Measurements from ENCODE around the gene ASCC2.

The ASCC2 gene

DNA sequence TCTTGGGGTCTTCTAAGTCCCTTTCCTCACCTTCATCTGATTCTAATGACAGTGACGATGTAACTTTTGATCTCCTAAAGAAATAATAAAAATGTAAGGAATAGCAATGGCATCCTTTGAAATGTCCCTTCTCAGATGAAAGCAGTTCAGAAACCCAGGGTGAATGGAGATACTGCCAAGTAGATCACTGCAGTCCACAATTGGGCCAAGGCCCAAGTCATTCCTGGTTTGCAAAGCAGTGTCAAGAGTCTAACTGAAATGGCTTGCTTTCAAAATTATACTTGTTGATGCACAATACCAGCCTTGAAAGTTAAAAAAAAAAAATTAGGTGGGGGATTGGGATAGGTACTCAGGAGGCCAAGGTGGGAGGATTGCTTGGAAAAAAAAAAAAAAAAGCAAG lies 20.4 kb downstream of the ASCC2 start:
- no peak for DNase-seq (ENCODE audit: low read depth)

DNA sequence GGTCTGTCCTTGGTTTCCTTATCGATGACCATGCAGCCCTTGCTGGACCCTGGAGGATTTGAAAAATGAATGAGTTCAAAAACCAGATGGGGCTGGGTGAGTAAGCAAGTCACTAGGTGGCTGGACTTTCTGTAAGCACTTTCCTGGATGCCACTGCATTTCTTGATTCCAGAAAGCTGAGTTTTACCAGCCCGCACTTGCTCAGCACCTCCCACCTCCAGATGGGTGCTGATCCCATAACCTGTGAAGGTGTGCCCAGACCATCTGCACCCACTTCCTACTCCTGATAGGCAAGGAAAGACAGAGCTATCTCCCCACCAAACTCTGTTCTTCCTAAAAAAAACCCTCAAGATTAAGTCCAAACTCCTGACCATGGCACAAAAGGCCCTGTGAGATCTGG lies 21.1 kb downstream of the ASCC2 start:
- no peak for DNase-seq (ENCODE audit: low read depth)

DNA sequence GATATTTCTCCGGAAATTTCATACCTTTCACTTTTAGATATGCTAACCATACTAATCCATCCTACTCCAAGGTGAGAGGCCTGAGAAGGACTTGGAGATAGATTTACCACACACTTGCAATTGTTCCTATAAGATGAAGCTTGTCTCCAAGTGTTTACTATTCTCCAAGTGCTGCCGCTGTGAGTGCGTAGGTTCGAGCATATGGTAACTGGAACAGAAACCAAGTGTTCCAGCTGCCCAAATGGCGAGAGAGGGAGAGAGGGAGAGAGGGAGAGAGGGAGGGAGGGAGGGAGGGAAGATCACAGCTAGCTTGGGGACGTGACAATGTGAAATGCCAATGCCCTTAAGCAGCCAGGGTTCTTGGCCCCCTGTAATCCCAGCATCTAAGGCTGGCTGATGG lies 21.5 kb downstream of the ASCC2 start:
- no peak for DNase-seq (ENCODE audit: low read depth)

DNA sequence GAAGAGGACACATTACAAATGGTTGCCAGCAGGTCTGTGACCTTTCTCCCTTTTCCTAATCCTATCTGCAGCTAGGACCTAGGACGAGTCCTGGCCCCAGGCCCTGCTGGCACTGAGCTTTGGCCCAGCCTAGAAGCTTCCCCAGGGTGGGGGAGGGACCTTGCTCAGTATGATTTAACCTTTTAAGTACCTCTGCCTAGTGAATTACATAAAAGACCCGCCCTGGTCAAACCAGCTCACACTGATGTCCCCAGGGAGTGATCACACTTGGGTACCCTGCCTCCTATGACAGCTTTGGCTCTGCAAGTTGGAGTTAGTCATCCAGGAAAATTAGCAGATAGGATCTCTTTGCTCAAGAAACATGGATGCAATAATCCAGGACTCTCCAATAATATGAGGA lies 21.9 kb downstream of the ASCC2 start:
- no peak for DNase-seq (ENCODE audit: low read depth)

DNA sequence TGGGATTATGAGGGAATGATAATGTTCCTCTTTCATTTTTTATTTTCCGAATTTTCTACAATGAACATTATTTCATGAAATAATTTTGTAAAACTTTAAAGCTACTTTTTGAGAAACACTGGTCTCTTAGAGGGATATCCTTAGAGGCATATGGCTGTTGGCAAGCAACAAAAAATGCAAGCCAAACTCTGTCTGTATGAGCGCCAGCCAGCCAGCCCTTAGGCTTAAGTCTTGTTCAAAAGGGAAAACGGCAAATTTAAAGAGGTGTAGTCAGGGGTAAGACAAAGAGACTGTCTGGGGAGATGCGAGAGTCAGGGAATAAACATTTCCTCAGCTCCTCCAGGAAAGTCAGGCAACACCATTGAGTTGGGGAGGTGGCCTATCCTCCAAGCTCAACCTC lies 22.5 kb downstream of the ASCC2 start:
- DNase-seq (ENCODE audit: low read depth) = no peak

DNA sequence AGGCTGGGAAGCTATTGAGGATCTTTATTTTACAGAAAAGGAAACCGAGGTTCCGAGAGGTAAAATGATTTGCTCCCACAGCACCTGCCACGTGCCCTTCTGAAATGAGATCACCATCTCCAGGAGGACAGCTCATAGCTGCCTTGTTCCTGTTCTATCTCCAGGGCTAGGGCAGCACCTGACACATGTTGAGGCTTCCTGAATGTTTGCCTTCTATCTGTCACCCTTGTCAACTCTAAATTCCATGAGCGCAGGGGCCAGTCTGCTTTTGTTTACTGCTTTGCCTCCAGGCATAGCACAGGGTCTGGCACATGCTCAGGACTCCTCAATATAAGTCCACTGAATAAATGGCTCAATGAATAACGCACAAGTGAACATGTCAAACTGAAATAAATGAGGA lies 24.1 kb downstream of the ASCC2 start:
- no peak for DNase-seq (ENCODE audit: low read depth)

DNA sequence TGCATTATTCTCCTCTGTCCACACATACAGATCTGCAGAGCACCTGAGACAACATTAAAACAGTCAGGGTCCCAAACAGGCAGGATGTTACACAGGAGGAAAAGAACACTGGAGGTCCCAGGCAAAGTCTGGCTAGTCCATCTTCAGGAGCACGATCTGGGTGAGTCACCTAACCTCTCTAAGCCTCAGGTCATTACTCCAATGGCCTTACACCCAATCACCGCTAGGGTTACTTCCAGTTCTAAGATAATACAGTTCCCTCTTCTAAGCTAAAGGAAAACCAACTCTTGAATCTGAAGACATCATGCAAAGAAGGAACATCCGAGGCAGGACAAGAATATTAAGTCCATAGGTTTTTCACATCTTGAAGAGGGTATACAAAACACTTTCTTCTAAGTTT lies 24.5 kb downstream of the ASCC2 start:
- no peak for DNase-seq (ENCODE audit: low read depth)

DNA sequence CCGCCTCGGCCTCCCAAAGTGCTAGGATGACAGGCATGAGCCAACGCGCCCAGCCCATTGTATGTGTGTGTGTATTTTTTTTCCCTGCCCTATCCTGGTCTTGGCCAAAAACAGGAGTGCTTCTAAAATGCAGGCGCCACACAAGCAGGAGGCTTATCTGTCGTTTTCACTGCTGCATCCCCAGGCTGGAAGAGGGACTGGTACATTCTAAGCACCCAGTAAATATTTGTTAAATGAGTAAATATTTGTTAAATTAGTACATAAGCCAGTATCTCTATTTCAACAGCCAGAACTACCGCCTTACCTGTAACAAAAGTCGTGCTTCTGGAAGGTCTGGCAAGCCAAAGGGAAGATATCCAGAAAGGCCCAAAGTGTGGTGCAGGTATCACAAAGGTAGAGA lies 24.9 kb downstream of the ASCC2 start:
- no peak for DNase-seq (ENCODE audit: low read depth)

DNA sequence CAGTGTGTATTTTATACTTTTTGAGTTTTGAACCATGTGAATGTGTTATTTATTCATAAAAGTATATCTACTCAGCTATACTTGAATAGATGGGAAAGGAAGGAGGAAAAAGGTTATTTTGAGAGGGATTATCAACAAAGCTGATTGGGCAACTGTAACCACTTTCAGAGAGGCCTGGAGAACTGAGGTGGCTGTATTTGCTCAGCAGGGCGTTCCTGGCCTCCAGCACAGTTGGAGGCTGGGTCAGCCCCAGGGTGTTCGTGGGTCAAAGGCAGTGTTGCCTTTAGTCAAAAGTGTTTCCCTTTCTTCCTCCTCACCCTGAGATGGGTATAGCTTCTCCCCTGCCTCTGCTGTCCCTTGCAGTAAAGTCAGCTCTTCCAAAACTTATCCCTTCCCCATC lies 26.7 kb downstream of the ASCC2 start:
- DNase-seq (ENCODE audit: low read depth) = no peak

DNA sequence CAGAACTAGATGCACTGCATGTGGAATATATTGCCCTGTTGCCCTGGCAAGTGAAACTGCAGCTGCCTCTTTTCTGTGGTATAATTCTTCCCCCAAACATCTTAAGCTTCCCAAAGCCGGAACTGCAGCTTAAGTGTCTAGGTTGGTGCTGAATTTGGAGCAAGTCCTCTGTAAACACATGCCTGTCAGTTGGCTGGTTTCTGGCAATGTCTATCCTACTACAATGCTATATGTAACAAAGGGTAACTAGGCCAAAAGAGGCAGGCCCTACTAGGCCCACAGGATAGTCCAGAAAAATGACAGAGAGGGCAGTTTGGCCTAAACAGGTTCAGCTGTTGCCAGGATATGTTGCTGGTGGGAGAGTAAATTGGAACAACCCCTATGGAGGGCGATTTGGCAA lies 27.9 kb downstream of the ASCC2 start:
- DNase-seq (ENCODE audit: low read depth) = no peak

DNA sequence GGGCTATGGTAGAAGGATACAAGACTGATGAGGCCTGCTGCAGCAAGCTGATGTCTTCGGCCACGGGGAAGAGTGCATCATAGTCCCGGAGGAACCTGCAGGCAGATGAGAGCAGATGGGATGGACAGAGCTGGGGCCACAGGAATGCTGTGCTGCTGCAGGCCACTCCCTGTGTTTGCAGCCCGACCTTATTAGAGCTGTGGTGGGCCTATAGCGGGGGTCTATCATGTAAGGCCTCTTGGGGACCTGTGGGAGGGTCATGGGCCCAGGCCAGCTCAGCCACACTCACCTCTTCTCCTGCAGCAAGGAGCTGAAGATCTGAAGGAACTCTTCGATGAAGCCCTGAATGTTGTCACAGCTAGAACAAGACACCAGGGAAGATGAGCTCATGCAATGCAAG lies 31.9 kb downstream of the ASCC2 start:
- no peak for DNase-seq (ENCODE audit: low read depth)

DNA sequence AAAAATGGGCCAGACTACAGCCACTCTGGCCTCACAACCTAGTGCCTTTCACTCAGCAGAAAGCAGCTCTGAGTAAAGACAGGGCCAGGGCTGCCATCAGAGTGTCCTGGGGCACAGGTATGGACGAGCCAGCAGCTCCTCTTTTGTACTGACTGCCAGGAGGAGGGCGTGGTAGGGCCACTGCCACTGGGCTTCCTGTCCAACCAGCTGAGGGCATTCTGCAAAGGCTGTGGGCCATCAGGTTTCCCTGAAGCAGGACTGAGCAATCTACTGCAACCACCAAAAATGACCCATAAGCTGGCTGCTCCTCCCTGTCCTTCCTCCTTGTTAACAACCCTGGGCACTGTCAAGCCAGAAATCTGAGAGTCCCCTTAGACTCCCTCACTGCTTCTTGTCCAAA lies 33.1 kb downstream of the ASCC2 start:
- no peak for DNase-seq (ENCODE audit: low read depth)

DNA sequence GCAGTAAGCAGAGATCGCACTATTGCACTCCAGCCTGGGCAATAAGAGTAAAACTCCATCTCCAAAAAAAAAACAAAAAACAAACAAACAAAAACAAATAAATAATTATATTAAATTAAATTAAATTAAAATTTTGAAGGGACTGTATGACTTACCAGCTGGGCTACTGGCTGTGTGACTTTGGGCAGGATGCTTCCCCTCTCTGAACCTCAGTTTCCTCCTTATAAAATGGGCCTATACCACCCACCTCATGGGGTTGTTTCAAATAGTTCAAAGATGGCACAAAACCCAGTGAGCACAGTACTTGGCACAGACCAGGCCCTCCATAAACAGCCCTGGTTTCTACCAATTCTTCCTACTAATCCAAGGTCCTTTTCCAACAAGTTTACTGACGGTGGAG lies 34.9 kb downstream of the ASCC2 start:
- no peak for DNase-seq (ENCODE audit: low read depth)

DNA sequence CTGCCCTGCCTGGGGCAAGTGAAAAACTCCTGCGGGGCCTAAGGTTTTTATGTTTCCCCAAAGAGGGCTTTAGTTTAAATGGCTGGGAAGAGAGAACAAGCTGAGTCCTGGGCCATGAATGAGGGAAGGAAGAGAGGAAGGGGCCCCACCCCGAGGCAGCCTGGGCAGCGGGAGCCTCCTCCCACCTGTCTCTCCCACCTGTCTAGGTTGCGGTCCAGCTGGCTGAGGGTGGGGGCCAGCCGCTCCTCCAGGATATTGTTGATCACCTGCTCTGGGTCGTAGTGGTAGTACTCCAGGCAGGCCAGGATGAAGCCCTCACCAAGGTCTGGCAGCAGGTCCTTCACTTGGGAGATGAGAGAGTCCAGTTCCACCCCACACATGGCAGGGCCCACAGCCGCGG lies 36.3 kb downstream of the ASCC2 start:
- DNase-seq (ENCODE audit: low read depth) = no peak

DNA sequence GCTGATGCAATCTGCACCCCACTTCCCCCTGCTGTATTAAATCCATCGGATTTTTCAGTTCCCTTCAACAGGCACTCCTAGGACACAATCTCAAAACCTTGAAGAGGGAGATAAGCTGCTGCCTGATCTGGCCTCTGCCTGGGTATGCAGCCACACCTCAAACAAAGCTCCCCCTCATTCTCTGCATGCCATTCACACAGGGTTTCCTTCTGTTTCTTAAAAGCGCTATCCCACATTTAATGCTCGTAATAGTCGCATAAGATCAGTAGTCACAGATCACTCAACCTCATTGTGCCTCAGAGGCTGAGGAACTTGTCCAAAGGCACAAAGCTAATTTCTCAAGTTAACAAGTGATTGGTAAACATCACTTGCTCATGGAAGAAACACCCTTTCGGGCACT lies 36.9 kb downstream of the ASCC2 start:
- no peak for DNase-seq (ENCODE audit: low read depth)

DNA sequence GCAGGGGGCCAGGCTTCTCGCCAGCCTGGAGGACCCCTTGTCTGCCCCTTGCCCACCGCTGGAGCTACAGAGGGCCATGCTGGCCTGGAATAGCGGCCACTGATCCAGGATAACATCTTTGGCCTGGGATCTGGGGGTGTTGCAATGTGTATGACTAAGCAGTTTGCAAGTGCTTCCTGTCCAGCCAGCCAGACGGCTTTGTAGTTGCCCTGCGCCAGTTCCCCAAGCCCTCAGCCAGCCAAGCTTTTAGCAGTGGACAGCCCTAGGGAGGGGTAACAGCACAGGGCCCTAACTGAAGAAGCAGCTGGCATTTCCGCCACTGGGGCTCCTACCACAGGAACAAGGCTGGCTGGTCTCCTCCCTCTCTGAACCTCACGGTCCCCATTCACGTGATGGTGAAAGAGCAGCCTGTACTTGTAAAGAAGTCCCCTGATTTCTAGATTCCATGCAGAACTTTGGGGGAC lies 38.8 kb downstream of the ASCC2 start:
- no peak for DNase-seq (ENCODE audit: low read depth)

DNA sequence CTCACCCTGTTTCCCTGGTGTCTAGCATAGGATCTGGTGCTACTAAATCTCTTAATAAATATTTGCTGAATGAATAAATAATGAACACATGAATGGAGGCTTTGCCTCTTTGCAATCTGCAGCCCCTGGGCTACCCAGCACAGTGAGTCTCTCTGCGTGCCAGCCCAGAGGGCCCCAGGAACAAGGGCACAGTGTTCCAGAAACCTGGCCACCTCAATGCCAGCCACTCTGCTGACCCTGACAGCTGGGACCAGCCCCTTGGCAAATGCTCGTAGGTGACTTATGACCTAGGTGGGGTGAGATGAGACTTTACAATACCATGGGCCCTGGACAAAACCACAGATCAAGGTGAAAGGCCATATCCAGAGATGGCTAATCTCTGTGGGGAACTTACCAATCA lies 39.3 kb downstream of the ASCC2 start:
- no peak for DNase-seq (ENCODE audit: low read depth)

DNA sequence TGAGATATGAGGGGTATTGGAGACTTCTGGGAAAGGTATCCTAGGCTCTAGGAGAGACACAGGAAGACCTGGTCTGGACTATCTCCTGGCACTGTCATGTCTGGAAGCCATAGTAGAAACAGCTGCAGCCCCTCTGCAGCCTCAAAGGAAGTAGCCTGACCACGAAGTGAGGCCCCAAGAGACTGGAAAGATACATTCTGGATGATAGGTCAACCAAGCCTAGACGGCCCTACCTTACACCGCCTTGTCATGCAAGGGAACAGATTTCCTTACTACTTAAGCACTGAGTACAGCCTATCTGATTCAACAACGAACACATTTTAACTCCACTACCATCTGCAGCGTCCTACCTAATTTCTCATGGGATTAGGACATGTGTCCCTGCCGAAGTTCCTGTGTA lies 39.8 kb downstream of the ASCC2 start:
- no peak for DNase-seq (ENCODE audit: low read depth)

DNA sequence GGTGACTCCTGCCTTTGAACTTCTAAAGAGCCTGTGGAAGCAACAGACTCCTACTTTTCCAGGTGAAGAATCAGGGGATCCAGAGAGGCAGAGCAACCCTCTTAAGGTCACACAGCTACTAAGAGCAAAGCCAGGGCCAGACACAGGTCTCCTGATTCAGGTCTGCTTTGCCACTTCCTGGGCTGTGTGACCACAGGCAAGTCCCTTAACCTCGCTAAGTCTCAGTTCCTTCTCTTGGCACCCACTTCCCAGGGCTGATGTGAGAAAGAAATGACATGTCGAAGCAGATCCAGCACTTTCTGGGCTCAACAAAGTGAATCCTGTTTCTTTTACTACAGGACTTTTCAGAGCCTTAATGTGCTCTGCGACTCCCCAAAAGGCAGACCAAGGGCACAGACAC lies 40.7 kb downstream of the ASCC2 start:
- no peak for DNase-seq (ENCODE audit: low read depth)

DNA sequence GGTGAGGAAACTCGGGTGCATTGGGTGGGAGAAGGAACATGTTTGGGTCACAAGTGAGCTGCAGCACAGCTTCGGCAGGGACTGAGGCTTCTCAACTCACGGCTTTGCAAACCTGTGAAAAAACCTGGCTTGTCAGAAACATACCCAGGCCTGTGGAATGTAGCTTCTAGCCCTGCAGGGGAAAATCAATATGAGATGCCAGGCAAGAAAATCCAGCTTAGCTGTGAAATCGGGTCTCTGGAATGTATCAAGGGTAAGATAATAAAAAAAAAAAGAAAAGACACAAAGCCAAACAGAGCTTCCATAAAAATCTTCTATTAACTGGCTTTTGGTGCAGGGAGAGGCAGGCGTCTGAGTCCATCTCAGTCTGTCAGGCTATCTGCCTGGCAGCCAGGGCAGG lies 42.4 kb downstream of the ASCC2 start:
- no peak for DNase-seq (ENCODE audit: low read depth)

DNA sequence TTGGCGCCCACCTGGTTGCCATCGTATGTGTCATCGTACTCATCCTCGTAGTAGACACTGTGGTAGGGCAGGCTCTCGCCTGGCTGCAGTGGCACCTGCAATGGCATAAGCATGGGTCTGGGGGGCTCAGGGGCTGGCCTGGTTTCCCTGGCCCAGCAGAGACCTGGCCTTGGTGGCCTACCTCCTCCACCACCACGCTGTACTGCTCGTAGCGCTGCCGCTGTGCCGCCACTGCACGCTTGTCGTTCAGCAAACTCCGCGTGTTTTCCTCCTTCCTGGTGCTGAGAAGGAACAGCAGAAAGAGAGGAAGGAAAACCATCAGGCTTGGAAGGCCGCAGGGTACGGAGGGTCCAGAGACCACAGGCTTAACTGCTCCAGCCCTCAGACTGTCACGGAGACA lies 44.7 kb downstream of the ASCC2 start:
- no peak for DNase-seq (ENCODE audit: low read depth)

DNA sequence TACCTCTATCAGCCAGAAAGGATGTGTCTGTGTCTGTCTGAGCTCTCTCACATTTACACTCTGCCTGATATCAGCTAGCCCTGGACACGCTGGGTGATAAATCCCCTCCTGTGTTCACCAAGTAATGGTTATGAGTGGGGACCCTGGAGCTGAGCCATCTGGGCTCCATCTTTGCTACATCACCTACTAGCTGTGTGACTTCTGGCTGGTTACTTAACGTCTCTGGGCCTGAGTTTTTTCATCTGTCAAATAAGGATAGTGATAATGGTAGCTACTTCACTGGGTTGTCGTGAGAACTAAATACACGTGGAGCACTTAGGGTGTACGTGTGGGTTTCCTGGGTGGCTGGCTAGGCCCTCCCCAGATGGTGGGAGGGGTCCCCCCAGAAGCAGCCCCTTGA lies 48.0 kb downstream of the ASCC2 start:
- no peak for DNase-seq (ENCODE audit: low read depth)

DNA sequence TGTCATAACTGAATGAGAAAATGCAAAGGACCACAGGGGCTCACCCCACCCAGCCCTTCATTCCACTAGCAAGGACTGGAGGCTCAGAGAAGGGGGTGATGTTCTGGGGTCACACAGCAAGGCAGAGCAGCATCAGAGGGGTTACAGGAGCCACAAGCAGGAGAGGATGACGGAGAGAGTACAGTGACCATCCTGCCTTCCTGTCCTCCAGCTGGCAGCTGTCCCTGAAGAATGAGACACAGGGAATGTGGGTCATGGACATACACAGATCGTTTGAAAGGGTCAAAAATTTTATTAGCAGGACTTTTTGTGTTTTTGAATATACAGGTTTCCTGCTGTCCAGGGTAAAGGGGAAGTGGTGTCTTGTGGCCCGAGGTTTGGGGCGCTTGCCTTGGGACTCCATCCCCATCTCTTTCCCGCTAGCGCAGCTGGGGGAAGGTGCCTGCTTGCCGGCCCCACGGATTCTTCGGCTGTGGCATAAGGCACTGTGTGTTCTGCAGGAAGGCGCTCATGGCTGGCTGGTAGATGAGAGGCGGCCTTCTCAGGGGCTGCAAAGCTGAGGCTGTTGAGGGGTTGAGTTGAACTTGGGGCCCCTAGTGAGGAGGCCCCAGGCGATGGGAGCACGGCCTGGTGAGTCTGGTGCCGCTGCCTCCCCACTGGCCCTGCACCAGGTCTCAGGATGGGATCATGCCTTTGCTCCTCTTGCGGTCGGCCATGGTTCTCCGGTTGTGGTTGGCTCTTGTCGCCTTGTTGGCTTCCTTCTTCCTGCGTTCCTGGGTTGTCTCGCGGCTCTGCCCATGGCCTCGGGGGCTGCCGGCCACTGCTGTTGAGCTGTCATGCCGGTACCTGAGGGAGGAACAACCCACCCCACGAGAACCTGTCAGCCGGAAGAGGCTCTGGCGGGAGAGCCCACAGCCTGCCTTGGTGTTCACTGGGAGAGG lies 49.5 kb downstream of the ASCC2 start:
- DNase-seq (ENCODE audit: low read depth) = no peak

DNA sequence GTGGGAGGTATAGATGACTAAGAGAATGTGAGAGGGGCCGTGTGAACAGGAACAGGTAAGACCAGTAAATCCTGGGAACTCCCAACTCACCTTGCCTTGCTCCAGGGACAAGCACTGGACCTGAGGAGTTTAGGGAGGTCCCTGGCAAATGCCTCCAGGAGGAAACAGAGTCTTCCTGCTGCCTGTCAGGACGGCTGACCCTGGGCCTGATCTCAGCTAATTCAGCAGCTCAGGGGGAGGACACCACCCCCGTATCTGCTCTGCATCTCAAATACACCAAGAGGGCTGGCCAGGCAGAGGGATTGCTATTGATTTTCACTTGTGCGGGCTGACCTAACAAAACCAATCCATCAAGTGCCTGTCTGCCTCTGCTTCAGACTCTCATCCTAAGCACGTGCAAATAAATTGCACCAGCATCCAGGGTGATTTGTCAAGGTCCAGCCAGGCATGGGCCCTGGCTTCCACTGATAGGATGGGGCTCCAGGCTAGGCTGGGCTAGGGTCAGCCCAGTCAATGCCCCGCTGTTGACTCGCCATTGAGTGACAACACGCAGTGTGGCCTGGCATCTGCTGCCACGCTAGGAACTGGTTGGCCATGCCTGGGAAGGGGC lies 50.6 kb downstream of the ASCC2 start:
- DNase-seq (ENCODE audit: low read depth) = no peak
